Dedifferentiated amniotic fluid mesenchymal stem cell (primary cell): ENCODE data around the gene MLANA.

Experiments
- DNase-seq: peaks from one replicate; pipeline ENCODE4 v3.0.0-alpha.2; 2016; ENCODE audit errors: extremely low spot score

MLANA gene, protein sequence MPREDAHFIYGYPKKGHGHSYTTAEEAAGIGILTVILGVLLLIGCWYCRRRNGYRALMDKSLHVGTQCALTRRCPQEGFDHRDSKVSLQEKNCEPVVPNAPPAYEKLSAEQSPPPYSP

DNA sequence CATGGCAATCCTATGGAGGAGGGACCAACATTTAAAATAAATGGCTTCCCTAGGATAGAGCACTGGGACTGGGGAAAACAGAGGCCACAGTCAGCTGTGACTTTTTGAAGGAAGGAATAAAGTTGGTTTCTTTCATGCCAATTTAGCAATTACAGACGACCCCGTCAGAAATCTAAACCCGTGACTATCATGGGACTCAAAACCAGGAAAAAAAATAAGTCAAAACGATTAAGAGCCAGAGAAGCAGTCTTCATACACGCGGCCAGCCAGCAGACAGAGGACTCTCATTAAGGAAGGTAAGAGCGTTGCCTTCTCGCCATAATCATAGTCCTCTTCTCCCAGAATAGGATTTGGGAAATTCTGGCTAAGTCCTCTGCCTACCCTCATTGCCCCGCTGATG, at the start of gene MLANA:
Gene MLANA (plus strand): TSS at position 249 of the 400 bp plus-strand sequence. CDS start 1,586 bp downstream, outside the sequence.
- DNase-seq = no peak

DNA sequence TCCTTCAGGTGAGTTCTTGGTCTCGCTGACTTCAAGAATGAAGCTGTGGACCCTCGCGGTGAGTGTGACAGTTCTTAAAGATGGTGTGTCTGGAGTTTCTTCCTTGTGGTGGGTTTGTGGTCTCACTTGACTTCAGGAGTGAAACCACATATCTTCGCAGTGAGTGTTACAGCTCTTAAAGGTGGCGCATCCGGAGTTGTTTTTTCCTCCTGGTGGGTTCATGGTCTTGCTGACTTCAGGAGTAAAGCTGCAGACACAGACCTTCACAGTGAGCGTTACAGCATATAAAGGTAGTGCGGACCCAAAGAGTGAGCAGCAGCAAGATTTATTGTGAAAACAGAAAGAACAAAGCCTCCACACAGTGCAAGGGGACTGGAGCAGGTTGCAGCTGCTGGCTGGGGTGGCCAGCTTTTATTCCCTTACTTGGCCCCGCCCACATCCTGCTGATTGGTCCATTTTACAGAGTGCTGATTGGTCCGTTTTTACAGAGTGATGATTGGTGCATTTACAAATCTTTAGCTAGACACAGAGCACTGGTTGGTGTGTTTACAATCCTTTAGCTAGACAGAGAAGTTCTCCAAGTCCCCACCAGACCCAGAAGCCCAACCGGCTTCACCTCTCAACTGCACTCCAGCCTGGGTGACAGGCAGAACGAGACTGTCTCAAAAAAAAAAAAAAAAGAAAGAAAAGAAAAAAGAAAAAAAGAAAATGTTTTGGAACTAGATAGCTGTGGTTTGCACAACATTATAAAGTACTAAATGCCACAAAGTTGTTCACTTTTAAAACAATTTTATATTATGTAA, 48.7 kb upstream of the MLANA start:
- no peak for DNase-seq

DNA sequence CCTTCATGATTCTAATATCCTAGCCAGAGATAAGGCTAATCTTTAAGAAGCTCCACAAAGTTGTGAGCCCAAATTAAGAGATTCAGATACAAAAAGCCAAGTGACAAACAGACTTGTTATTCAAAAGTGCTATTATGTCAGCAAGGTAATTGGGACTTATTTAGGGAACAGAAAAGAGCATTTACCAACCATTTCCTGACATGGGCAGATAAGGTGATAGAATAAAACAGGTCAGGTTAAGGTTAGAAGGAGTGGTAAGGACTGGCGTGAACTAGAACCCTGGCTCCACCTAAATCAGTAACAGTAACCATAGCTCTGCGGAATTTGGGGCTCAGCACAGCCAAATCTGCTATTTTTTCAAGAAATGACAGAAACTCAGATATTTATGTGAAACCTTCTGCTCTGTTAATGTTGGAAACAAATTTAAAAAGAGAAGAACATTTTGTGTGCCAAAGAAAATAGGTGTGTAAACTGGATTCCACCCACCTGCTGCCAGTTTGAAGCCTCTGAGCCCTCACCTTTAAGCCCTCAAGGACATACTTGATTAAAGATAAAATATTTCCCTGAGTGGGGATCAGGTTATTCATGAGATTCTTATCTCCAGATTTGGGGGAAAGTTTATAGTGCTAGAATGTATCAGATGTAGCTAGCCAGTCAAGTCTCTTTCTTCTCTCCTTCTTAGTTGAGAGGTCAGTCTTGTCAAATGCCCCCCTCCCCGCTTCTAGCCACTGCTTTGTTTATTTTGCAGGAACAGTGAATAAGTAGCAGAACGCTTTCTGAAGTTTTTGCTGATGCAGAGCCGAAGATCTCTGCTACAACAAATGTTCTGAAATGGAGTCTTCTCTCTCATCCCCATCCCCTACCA, 47.5 kb upstream of the MLANA start:
- DNase-seq = no peak

DNA sequence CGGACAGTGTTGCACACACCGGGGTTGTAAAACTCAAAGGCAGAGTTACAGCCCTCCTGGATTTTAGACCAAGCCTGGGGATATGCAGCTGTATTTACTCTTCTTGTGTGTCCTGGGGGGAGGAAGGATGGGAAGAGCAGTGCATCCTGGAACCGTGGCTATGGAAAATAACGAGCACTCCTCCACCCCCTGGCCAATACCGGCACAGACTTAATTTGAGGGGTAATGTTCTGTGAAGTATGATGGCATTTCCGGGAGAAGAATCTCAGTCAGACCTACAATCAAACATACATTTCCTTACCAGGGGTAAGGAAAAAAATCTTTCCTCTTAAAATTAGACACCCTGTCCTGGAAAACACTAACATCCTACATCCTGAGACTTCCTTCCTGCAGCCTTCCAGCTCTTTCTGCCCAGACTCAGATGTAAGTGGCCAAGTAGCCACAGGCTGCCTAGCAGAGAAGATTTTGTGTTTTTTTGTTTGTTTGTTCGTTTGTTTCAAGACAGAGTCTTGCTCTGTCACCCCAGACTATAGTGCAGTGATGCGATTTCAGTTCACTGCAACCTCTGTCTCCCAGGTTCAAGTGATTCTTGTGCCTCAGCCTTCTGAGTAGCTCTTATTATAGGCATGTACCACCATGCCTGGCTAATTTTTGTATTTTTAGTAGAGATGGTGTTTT, 46.8 kb upstream of the MLANA start:
- DNase-seq = no peak

DNA sequence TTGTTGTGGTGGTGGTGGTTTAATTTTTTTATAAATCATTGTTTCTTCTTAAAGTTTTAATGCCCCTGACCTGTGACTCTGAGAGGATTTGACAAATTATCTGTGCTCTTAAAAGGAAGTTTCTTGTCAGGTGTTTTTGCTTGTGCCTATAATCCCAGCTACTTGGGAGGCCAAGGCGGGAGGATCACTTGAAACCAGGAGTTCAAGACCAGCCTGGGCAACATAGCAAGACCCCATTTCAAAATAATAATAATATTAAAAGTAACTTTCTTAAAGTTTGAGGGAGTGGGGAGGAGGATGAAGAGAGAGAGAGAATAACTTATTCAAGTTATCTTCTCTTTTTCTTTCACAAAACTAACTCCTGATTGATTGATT, 45.5 kb upstream of the MLANA start:
- DNase-seq = no peak

DNA sequence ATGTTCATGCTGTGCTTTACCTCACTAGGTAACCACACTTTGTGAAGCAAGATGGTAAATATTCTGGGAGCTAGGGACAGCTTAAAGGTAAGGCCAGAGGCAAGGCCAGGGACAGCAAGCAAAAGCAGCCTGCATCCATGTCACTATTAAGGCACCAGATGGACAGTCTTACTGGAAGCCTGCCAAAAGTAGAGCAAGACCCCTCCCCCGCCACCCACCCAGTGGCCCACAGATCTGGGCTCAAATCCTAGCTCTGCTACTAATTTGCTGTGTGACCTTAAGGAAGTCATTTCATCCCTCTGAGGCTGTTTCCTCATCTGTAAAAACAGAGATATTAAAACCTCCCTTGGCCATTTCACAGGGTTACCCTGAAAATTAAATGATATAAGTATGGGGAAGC, 44.6 kb upstream of the MLANA start:
- no peak for DNase-seq

DNA sequence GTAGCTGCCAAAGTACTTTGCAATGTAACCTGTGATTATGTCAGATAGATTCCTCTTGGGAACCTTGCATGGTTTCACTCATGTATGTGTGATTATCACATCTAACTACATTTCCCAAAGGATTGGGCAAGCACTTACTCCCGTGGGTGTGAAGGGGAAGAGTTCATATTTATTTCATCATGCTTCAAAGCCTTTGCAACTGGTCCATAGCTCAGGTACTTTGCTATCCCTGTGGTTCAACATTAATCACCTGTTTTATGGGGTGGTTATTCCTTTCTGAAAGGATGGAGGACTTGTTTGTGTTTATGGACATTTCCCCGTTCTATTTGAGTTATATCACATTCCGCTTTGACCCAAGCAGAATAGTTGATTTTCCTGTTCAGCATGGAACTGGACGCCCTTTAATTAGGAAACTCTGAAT, 44.2 kb upstream of the MLANA start:
- DNase-seq = no peak

DNA sequence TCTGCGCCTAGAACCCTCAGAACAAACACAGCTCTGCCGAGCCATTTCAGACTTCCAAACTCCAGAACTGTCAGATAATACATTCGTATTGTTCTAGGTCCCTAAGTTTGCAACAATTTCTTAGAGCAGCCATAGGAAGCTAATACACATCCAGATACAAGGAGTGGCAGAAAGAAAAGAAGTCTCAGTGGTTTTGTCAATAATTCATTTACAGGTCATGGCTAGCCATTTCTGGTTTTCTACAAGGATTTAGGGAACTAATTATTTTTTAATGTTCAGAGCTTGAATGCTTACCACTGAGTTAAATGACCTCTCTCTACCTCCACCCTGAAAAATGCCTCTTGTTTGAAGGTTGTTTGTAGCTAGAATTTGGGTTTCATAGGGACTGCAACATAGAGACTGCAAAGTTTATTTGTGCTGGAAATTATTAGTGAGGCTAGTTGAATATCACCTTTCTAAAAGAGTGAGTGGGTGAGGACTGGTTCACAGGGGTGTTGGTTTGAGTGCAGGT, 42.3 kb upstream of the MLANA start:
- no peak for DNase-seq

DNA sequence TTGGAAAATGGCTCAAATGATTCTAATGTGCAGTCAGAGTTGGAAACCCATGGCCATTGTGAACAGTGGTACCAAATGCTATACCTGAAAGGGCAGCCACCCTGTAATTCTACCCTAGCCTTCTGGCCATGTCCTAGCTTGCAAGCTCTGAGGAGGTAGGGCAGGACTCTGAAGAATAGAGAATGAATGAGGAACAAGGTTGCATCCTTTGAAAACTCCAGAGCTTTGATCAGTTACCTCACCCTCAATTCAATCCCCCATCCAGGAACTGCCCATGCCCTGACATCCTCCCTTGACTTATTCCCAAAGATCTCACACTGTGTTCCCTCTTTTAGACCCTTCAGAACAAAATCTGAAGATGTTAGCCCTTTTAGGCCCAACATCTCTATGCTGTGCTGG, 40.0 kb upstream of the MLANA start:
- DNase-seq = no peak

DNA sequence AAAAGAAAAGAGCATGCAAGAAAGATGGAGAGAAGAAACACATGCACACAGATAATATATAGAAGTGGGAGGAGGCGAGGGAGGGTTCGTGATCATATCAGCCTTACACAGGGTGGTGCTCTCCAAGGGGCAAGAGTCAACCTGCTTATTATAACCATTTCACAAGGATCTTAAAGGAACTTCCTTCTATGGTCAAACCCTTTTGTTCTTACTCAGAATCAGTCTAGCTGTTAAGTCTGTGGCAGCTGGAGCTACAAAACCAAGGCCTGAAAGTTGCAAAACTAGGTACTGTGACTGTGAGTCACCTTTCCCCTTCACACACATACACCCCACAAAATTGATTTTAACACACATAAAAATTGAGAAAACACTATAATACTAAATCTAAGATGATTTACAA, 39.2 kb upstream of the MLANA start:
- DNase-seq = no peak

DNA sequence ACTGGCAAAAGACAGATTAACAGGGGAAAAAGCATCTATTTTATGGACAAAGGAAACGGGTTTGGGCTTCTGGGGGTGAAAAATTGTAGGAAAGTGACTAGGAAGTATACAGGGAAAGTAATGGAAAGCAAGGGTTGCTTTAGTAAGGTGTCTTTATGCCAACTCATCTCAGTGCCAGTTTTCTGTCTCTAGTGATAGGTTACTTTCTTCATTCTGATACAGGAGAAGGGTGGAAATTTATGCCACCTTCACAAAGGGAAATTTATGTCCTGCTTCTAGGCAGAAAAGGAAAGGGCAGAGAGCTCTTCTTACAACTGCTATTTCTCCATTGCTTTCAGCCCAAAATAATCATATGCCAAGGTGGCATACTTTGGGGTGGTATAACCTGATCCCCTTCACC, 37.7 kb upstream of the MLANA start:
- DNase-seq = no peak

DNA sequence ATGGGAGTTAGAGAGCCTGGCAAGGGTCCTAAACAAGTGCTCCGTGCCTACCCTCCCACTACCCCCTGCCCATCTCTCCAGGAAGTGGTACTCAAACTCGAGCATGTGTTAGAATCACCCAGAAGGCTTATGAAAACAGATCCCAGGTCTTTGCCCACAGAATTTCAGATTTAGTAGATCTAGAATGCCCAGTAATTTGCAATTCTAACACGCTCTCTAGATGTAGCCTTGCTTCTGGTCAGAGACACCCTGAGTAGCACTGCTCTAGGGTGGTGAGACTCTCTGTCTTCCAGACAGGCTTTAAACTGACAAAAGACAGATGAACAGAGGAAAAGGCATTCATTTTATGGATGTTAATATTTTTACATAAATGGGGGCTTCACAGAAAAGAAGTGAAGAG, 37.1 kb upstream of the MLANA start:
- no peak for DNase-seq

DNA sequence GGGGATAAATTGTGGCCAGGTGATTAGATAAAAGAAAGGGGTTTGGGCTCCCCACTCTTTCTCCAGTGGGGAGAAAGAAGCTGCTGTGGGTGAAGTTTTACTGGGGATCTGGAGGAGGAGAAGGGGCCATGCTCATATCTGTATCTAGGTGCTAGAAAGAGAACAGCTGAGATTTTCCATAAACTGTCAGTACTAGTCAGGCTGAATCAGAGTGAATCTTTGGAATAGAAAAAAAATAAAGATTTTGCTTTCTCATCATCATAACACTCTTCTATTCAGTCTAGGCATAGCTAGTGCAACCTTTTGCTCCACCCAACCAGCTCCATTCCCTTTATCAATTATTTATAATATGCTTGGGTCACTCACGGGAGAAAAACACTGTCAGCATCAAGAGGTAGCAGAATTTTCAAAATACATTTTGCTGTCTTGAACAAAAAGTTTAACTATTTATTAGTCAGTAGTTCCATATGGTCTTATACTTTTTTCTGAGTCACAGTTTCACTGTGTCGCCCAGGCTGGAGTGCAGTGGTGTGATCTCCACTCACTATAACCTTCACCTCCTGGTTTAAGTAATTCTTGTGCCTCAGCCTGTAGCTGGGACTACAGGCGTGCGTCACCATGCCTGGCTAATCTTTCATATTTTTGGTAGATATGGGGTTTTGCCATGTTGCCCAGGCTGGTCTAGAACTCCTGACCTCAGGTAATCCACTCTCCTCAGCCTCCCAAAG, 36.5 kb upstream of the MLANA start:
- no peak for DNase-seq

DNA sequence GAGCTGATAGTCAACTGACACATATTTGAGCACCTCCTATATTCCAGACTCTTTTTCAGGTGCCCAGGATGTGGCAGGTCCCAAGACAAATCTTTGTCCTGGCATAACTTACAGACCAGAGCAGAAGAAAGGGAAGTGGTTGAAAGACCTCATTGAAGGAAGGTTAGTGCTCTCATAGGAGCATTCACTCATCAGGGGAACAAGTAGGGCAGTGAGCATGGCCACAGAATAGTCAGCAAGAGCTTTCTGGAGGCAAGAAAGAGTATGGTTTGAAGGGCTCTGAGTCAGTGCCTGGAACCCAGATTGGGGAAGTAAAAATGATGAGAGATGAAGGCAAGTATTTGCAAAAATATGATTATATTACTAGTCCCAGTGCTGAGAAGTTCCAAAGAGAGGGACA, 32.8 kb upstream of the MLANA start:
- DNase-seq = no peak

DNA sequence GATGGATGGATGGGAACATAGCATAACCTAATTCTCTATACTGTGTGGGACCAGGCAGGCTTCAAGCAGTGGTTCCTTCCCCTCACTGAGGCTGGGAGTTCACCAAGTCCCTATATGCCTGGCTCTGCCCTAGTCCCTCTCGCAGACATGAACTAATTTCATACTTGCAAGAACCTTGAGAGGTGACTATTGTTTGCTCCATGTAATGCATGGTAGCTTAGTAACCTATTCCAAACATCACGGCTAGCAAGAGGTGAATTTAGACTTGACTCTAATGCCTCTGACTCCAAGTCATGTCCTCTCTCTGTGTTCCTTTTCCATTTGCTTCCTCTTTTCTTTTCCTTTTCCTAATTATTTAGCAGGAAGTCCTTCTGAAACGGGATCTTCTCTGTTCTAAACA, 31.9 kb upstream of the MLANA start:
- DNase-seq = no peak

DNA sequence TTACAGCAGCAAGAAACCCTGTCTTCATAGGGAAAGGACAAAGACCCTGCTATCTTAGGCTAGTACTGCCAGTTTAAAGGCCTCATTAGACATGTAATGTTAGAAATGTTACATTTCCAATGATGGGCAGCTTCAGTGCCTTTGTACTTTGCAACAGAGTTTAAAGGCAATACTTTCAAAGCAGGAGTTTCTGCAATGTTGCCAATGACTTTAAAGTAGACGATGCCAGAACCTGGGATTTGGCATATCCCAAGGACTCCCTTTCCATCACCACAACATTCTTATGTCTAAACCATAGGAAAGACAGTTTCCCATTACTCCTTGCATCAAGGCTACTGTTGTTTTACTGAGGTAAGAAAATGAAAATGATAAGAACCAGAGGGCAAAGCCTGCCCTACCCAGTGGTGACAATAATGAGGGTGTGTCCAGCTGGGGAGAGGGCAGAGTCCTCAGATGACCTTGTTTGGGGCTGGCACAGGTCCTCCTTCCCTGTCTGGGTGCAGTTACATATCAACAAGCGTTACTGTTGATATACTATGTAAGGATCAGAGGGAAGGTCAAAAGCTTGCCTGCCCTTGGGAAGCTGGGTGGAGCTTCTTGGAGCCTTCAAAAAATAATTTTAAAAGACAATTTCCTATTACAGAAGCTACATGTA, 27.5 kb upstream of the MLANA start:
- DNase-seq = no peak

DNA sequence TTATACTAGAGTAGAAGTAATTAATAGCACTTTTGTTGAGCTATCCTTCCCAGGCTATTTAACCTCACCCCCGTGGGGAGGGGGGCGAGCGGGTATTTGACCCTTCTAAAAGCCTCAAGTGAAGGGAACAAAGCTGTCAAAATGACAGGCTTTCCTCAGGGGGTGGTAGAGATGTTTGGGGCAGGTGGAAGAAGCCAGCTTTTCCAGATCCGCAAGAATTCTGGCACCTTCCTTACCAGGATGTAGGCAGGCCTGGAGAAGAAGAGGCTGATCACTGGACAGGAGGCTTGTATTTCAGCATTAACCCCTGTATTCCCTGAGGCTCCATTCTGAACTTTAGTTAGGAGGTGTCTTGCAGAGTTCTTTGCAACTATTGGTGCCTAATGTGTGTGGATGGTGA, 26.2 kb upstream of the MLANA start:
- no peak for DNase-seq

DNA sequence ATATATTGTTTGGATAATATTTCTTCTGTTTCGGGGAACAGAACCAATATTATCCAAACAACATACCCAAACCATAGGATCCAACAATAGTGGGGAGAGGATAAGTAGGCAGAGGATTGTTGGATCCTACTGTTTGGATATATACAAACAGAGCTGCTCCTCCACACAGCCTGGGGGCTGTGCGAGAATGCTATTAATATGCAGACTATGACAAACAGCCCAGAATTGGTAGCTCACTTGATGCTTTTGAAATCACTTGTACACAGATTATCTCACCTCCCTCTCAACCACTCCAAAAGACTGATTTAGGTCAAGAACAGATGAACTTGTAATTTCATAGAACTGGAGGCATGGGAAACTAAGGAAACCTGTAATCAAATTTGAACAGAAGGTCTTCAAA, 24.4 kb upstream of the MLANA start:
- no peak for DNase-seq

DNA sequence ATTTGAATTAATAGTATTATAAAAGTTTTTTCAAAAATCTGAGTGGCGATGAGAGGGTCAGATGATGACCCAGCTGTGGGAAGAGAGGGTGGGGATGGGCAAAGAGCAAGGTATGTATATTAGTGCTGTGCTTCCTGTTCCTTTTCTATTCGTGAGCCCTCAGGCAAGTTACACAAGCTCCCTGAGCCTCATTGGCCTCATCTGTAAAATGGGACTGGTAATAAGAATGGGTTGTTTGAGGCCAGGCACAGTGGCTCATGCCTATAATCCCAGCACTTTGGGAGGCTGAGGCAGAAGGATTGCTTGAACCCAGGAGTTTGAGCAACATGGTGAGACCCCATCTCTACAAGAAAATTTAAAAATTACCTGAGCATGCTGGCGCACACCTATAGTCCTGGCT, 24.0 kb upstream of the MLANA start:
- no peak for DNase-seq

DNA sequence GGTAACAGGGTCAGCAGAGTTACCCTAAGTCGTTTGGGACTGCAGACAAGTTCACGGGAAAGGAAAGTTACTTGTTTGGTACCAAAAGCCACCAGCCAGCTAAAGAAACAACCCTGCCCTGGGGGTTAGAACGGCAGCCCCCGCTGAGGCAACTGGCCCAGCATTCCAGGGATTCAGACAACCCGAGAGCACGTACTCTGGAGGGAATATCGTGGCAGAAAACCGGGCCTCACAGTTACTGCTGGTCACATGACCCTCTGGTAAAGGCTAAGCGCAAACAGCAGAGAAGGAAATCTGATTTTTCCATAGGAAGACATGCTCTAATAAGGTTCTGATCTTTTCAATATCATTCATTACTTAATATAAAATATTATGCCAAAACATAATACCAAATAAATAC, 22.5 kb upstream of the MLANA start:
- no peak for DNase-seq
